Mesothelial cell of epicardium (in vitro differentiated cells): ENCODE measurements around the gene PTCD2. TPM values are rescaled to one million over a fixed set of nuclear protein-coding genes. Genes with fewer than 3 reads are reported as not detected.

ENCODE experiments used
- DNase-seq, 2 experiments: peaks; one replicate each; pipeline ENCODE4 v3.0.0; 2021; ENCODE audit warnings: low spot score in 2 of 2; ENCODE audit not compliant: unreplicated experiment in 2 of 2
- H3K27ac Mint-ChIP-seq: 2 replicates; pipeline ENCODE4 v1.8.0; 2021; ENCODE audit warnings: mixed read lengths
- H3K27me3 Mint-ChIP-seq: 2 replicates; pipeline ENCODE4 v1.8.0; 2021; ENCODE audit warnings: low read depth, mixed read lengths
- H3K36me3 Mint-ChIP-seq: 2 replicates; pipeline ENCODE4 v1.8.0; 2021; ENCODE audit warnings: mixed read lengths
- H3K4me1 Mint-ChIP-seq: 2 replicates; pipeline ENCODE4 v1.8.0; 2021; ENCODE audit warnings: mixed read lengths
- H3K4me3 Mint-ChIP-seq: 2 replicates; pipeline ENCODE4 v1.8.0; 2021; ENCODE audit warnings: mild to moderate bottlenecking, moderate library complexity, mixed read lengths
- H3K9me3 Mint-ChIP-seq: 2 replicates; pipeline ENCODE4 v1.8.0; 2021; ENCODE audit warnings: mixed read lengths
- CTCF ChIP-seq: fragments of 200-600 bp; sonication (generic); IDR thresholded peaks from one replicate; pipeline ENCODE4 v1.5.0; 2021; ENCODE audit warnings: antibody characterized with exemption; ENCODE audit not compliant: unreplicated experiment
- total RNA-seq: library from RNA; stranded (reverse); gene quantifications from 3 replicates; pipeline ENCODE4 v1.2.1, GENCODE V29; 2021

The PTCD2 gene
- total RNA-seq, 1 donor from 2014 or later: 12.2 TPM

DNA sequence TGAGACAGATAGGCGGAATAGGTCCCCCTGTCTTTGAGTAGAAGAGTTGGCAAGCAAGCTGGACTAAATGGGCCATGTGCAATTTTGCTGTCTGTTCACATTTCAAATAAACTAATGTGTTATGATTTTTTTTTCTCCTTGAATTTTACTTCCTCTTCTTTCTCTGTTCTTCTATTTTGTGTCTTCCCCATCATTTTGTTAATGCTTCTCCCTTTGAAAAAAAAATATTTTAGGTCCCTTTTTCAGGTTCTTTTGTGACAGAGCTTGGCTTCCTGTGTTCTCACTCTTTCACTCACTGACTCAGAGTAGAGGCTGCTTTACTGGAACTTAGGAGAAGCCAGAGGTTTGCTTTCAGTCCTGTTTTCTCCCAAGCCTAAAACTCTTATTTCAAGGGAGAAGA lies 48.1 kb downstream of the PTCD2 start:
- Mint-ChIP-seq H3K4me3 (no peak overlapping the region), H3K4me1 (peaks cover 19% of the 10 kb centered on the region), H3K27ac (no peak overlapping the region), H3K27me3 (no peaks in the 10 kb centered on the region), H3K36me3 (no peaks in the 10 kb centered on the region), H3K9me3 (no peaks in the 10 kb centered on the region)
- no peak for DNase-seq
- no peak for TF ChIP-seq CTCF

DNA sequence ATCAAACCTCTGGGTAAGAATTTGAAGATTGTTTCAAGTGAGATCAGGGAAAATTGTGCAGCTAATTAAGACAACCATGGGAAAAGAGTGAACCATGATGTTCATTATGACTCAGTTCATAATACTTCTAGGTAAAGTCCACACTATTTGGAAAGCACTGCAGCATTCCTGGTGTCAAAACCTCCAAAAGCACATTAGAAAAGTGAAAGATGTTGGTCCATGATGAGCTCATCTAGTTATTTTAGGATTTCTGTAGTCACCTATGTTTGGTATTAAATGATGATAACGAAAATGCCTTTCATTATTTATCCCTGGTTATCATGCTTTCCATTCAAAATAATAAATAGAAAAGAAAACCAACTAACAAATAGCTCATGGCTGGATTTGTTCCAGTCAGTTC lies 49.1 kb downstream of the PTCD2 start:
- TF ChIP-seq CTCF: no peak
- no peaks in the 10 kb centered on the region for H3K9me3 Mint-ChIP-seq
- H3K4me1 Mint-ChIP-seq: peaks cover 15% of the 10 kb centered on the region
- no peaks in the 10 kb centered on the region for H3K27me3 Mint-ChIP-seq
- no peak overlapping the region for H3K4me3 Mint-ChIP-seq
- no peaks in the 10 kb centered on the region for H3K36me3 Mint-ChIP-seq
- no peak overlapping the region for H3K27ac Mint-ChIP-seq
- no peak for DNase-seq

DNA sequence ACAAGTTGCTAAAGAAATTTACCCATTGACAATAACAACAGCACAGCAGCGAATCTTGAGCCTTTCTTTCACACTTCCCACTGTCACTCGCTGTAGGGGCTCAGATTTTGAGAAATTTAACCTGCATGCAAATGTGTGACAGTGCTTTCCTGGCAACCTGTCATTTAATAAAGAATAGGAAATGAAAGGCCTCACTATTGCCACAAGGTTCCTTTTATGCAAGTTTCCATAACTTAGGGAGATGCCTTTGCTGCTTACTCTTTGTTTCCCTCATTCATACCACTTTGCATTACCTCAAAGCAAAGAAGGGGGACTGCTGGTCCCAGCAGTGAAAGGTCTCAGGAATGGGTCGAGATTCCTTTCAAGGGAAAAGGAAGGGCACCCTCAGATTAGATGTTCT lies 49.5 kb downstream of the PTCD2 start:
- Mint-ChIP-seq H3K4me1 (peaks cover 13% of the 10 kb centered on the region), H3K4me3 (no peak overlapping the region), H3K9me3 (no peaks in the 10 kb centered on the region), H3K36me3 (no peaks in the 10 kb centered on the region), H3K27me3 (no peaks in the 10 kb centered on the region), H3K27ac (no peak overlapping the region)
- DNase-seq: no peak
- TF ChIP-seq CTCF: no peak

DNA sequence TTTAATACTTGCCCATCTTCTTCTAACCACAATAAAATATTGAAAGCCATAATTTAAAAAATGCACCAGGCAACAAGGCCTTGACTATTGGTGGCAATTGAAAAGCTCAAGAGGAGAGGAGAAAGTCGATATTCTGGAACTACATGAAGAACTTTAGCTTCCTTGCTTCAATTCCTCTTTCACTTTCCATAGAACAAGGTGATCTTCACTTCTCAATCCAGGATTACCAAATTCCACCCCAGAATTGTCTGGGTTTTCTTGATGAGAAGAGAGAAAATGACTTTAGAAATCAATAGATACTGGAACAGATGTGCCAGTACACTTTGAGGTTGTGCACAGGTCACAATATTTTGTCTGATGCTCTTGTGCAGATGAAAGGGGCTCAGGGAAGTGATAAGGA lies 52.2 kb downstream of the PTCD2 start:
- Mint-ChIP-seq H3K27me3 (no peaks in the 10 kb centered on the region), H3K27ac (no peak overlapping the region), H3K4me1 (no peaks in the 10 kb centered on the region), H3K9me3 (no peaks in the 10 kb centered on the region), H3K36me3 (no peaks in the 10 kb centered on the region), H3K4me3 (no peak overlapping the region)
- no peak for TF ChIP-seq CTCF
- DNase-seq: no peak

GRCh38 chr5:72372923-72373322 lies 52.8 kb downstream of the PTCD2 start:
- no peak overlapping the region for H3K27ac Mint-ChIP-seq
- no peak for DNase-seq
- H3K4me1 Mint-ChIP-seq: peaks cover 5% of the 10 kb centered on the region
- no peak overlapping the region for H3K4me3 Mint-ChIP-seq
- H3K36me3 Mint-ChIP-seq: no peaks in the 10 kb centered on the region
- H3K27me3 Mint-ChIP-seq: no peaks in the 10 kb centered on the region
- H3K9me3 Mint-ChIP-seq: no peaks in the 10 kb centered on the region
- TF ChIP-seq CTCF: no peak

DNA sequence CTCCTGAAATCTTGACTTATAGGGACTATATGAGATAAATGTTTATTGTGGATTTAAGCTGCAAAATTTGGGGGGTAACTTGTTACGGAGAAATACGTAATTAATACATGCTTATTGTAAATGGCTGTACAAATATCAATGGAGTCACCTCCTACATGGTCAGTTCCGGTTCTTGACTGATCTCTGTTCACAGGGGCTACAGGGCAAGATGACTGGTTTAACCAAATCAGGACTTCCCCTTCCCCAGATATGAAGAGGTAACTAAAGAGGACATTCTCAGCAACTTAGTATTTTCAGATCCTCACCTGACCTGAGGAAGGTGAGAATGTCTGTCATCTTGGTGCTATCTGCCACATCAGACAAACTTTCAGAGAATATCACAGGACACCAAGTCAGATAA lies 54.7 kb downstream of the PTCD2 start:
- no peaks in the 10 kb centered on the region for H3K27me3 Mint-ChIP-seq
- H3K36me3 Mint-ChIP-seq: no peaks in the 10 kb centered on the region
- H3K4me3 Mint-ChIP-seq: no peak overlapping the region
- peaks cover 23% of the 10 kb centered on the region for H3K4me1 Mint-ChIP-seq
- no peak for DNase-seq
- no peak overlapping the region for H3K27ac Mint-ChIP-seq
- no peak for TF ChIP-seq CTCF
- H3K9me3 Mint-ChIP-seq: no peaks in the 10 kb centered on the region
